Muscle layer of colon (tissue), 2 donors: ENCODE results near the gene CAPN5.

Experiments
- H3K27ac ChIP-seq: one replicate; pipeline ENCODE4 v1.7.0; 2013; ENCODE audit warnings: low read depth, mild to moderate bottlenecking, low read length, moderate library complexity
- H3K27me3 ChIP-seq, 2 donors: one replicate each; pipeline ENCODE4 v1.7.0; 2013; ENCODE audit warnings: low read length in 2 of 2, mild to moderate bottlenecking in 2 of 2; ENCODE audit not compliant: insufficient read depth in 2 of 2, control insufficient read depth in 1 of 2
- H3K36me3 ChIP-seq: one replicate; pipeline ENCODE4 v1.7.0; 2013; ENCODE audit warnings: mild to moderate bottlenecking, low read length; ENCODE audit not compliant: insufficient read depth
- H3K4me1 ChIP-seq: one replicate; pipeline ENCODE4 v1.7.0; 2013; ENCODE audit warnings: mild to moderate bottlenecking, low read length; ENCODE audit not compliant: insufficient read depth
- H3K4me3 ChIP-seq, 2 donors: one replicate each; pipeline ENCODE4 v1.7.0; 2013; ENCODE audit warnings: low read length in 2 of 2, low read depth in 1 of 2, mild to moderate bottlenecking in 1 of 2, moderate library complexity in 1 of 2
- H3K9ac ChIP-seq: one replicate; pipeline ENCODE4 v1.7.0; 2013; ENCODE audit warnings: low read length
- H3K9me3 ChIP-seq: one replicate; pipeline ENCODE4 v1.7.0; 2013; ENCODE audit warnings: mild to moderate bottlenecking, low read length
- donor health status: abdominal sarcoma.
- donor health status: Adenocarcinoma of cecum.

The CAPN5 gene

DNA sequence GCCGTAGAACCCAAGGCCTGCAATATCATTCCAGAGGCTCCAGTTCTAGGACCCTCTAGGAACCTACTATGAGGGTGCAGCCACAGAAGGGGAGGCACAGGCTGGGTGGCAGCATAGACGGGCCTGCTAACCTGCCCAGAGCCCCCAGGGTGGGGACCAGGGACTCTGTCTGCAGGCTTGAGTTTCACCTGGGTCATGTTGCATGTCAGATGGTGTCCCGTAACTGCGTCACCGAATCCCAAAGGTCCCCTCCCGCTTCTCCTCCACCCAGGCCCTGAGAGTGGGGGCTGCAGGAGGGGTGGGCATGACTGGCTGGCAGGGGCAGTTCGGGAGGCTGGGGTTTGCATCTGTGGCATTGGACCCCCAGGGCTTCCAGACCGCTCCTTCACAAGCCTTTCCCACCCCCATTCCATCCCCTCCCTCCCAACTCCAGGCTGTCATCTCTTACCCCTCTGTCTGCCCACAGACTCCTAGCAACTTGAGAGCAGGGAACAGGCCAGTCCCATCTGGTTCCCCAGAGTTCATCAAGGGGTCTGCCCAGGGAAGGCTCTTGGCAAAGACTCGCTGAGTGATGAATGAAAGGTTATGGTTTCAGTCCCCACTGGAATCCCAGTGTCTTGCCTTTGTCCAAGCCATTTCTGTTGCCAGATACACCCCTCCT, 77.6 kb downstream of the CAPN5 start:
- Histone ChIP-seq H3K27me3 (peaks cover 0 to 5% of the 10 kb centered on the region in 2 donors), H3K4me3 (no peak overlapping the region), H3K4me1 (no peaks in the 10 kb centered on the region), H3K27ac (no peak overlapping the region), H3K9me3 (no peaks in the 10 kb centered on the region), H3K36me3 (no peaks in the 10 kb centered on the region), H3K9ac (no peak overlapping the region)

DNA sequence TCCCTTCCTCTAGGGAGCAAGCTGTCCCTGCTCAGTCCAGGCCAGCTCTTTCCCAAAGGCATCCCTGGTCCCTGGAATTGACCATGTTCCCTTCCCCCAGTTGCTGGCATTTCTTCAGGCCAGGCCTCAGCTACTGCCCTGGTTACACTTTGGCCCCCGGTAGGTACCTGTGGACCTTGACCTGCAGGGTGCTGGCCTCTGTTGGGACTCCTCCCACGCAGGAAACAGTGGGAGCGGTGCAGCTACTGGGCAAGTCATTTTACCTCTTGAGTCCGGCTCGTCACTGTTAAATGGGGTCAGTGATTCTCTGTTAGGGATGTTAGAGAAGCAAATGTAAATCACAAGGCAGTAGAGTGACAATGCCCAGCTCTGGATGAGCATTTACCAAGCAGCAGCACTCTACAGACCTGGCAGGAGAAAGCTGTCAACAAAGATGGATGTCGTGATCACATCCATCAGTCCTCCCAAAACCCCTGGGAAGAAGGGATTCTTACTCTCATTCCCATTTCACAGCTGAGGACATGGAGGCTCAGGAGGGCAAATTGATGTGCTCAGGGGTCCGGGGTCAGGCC, 78.2 kb downstream of the CAPN5 start:
- peaks cover 0 to 5% of the 10 kb centered on the region in 2 donors for H3K27me3 ChIP-seq
- no peaks in the 10 kb centered on the region for H3K4me1 ChIP-seq
- H3K9ac ChIP-seq, result no peak overlapping the region
- no peak overlapping the region for H3K4me3 ChIP-seq
- H3K27ac ChIP-seq, result no peak overlapping the region
- no peaks in the 10 kb centered on the region for H3K36me3 ChIP-seq
- no peaks in the 10 kb centered on the region for H3K9me3 ChIP-seq

DNA sequence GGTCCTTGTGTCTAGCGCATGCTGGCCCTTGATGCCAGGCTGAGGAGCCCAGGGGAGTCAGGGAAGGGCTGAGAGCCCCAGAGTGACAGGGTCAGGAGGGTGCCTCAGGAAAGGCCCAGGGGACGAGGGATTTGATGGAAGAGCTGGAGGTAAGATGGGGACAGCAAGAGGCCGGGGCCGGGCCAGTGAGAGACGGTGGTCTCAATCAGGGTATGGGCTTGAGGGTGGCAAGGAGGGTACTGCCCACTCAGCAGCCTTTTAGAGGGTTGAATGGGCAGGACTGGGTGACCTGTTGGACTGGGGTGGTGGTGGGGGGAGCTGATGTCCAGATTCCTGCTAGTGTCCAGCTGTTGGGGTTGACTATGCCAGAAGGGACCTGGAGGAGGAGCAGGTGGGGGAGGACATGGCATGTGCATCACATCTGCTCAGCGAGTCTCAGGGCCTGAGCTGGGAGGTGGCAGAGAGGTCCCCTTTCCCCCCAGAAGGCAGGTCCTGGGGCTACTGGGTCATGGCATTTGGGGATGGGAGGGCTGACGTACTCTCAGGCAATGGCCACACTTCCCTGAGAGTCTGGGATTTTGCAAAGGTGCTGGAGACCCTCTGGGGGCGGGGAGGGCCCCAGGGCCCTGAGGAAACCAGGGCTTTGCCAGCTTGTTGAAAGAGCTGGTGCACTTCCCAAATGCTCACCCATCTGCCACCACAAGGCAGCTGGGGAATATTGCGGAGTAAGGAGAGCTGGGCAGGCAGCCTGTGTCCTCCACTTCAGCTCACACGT, 79.7 kb downstream of the CAPN5 start:
- Histone ChIP-seq H3K4me3 (no peak overlapping the region), H3K9ac (no peak overlapping the region), H3K27me3 (peaks cover 0 to 5% of the 10 kb centered on the region in 2 donors), H3K9me3 (no peaks in the 10 kb centered on the region), H3K4me1 (no peaks in the 10 kb centered on the region), H3K27ac (no peak overlapping the region), H3K36me3 (no peaks in the 10 kb centered on the region)

DNA sequence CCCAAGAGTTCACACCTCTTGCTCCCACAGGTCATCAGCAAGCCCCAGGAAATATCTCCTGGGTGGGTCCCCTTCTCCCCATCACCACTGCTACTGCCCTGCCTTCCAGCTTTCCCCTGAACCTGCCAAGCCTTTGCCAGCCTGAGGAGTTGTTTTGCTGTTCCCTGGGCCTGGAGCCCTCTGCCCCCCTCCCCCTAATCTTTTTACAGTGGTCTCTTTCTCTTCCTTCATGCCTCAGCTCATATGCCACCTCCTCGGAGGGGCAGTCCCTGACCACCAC, 80.2 kb downstream of the CAPN5 start:
- no peaks in the 10 kb centered on the region for H3K9me3 ChIP-seq
- H3K4me3 ChIP-seq, result no peak overlapping the region
- H3K27me3 ChIP-seq, result peaks cover 0 to 5% of the 10 kb centered on the region in 2 donors
- no peaks in the 10 kb centered on the region for H3K36me3 ChIP-seq
- H3K4me1 ChIP-seq, result no peaks in the 10 kb centered on the region
- H3K9ac ChIP-seq, result no peak overlapping the region
- no peak overlapping the region for H3K27ac ChIP-seq

DNA sequence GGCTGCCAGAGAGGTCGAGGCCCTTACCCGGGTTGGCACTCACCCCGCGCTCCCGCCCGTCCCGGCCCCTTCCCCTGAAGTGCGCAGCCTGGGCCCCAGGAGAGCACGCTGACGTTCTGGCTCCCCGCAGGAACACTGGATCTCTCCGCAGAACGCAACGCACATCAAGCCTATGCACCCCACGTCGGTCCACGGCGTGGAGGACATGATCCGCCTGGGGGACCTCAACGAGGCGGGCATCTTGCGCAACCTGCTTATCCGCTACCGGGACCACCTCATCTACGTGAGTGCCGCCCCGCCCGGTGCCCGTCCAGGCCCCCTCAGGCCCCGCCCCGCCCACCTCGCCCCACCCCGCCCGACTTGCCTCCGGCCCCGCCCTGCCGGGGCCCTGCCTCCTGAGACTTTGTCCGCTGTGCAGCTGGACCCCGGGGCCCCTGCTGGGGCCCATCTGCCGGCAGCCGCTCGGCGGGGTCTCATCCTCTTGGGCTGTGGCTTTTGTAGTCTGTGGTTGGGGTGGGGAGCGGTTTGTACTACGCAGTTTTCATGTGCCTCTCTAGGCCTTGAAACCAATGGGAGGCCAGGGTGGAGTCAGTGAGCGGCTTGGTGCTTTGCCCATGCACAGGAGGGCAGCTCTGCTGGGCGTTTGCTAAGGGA, 81.0 kb downstream of the CAPN5 start:
- no peaks in the 10 kb centered on the region for H3K9me3 ChIP-seq
- no peaks in the 10 kb centered on the region for H3K4me1 ChIP-seq
- H3K9ac ChIP-seq, result no peak overlapping the region
- peaks cover 0 to 5% of the 10 kb centered on the region in 2 donors for H3K27me3 ChIP-seq
- no peak overlapping the region for H3K4me3 ChIP-seq
- H3K36me3 ChIP-seq, result no peaks in the 10 kb centered on the region
- H3K27ac ChIP-seq, result no peak overlapping the region

DNA sequence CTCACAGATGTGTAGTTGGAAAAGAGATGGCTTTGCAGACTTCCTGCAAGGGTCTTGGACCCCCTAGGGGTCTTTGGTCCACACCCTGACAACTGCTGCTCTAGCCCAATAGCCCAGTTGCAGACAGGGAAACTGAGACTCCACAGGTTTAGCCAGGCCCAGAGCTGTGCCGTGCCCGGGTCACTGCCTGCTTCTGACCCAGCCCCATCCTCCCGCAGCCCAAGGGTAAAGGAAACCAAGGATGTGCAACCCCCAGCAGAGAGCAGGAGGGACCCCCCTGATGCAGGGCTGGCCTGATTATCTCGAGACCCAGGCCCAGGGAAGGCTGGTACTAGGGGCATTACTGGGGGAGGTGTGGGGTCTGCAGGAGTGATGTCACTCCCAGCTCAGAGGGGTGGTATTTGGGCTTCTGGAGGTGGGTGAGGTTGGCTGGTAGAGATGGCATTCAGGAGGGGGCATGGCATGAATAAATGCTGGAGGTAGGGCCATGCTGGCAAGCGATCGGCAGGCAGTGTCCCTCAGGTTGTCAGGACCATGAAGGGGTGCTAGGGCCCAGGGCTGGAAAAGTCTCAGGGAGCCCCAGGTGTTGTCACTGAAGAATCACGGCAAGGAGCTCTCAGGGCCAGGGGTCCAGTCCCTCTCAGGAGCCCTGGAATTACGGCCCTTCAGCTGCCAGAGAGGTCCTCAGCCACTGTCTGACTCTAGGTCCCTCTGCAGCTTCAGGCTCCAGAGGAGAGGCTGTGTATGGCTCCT, 82.4 kb downstream of the CAPN5 start:
- H3K27me3 ChIP-seq, result peaks cover 0 to 5% of the 10 kb centered on the region in 2 donors
- H3K4me1 ChIP-seq, result peaks cover 5% of the 10 kb centered on the region
- no peak overlapping the region for H3K4me3 ChIP-seq
- no peak overlapping the region for H3K9ac ChIP-seq
- no peak overlapping the region for H3K27ac ChIP-seq
- no peaks in the 10 kb centered on the region for H3K36me3 ChIP-seq
- no peaks in the 10 kb centered on the region for H3K9me3 ChIP-seq

DNA sequence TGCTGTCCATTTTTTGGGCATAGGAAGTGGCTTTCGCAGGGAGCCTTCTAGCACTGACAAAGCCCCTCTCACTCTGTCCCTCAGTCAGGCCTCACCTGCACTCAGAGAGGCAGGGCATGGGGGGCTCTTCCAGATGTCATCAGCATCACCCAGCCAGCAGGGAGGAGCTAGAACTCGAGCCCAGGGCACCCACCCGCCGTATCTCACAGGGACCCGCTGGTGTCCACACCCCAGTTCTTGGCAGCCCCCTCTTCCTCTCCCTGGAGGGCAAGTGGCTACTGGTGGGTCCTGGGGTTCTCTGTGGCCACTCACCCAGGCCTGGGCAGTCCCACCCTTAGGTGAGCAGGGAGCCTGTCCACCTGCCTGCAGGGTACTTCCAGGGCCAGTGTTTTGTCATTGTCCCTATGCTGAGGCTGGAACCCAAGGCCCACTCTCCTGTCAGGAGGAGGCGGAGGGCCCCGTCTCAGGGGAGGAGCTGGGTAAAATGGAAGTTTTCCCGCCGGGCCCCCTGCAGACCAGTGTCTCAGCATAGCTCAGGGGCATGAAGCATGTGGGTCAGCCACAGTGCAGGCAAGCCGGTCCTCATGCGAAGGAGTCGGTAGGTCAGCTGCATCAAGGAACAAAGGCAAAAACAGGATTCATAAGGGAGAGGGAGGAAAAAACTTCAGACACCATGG, 83.1 kb downstream of the CAPN5 start:
- H3K9me3 ChIP-seq, result no peaks in the 10 kb centered on the region
- H3K27ac ChIP-seq, result no peak overlapping the region
- H3K9ac ChIP-seq, result no peak overlapping the region
- H3K27me3 ChIP-seq, result peaks cover 0 to 5% of the 10 kb centered on the region in 2 donors
- no peaks in the 10 kb centered on the region for H3K36me3 ChIP-seq
- H3K4me1 ChIP-seq, result peaks cover 11% of the 10 kb centered on the region
- no peak overlapping the region for H3K4me3 ChIP-seq

DNA sequence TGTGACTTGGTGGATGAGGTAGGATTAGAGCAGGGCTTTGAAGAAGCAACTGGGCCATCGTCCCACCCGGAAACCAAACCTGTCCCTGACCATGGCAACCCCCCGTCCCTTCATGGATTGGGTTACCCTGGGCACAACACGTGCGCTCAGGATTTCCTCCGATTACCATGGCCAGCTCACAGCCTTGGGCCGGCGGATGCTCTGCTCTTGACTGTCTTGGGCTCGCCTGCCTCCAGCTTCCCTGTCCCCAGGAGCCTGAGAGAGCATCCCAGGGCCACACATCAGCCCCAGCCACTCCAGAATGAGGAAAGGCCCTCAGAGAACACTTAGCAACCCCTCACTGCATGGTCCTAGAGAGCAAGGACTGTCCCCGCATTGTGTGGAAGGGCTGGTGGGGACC, 84.1 kb downstream of the CAPN5 start:
- no peaks in the 10 kb centered on the region for H3K9me3 ChIP-seq
- H3K4me3 ChIP-seq, result no peak overlapping the region
- H3K27ac ChIP-seq, result no peak overlapping the region
- no peaks in the 10 kb centered on the region for H3K36me3 ChIP-seq
- H3K9ac ChIP-seq, result no peak overlapping the region
- peaks cover 0 to 5% of the 10 kb centered on the region in 2 donors for H3K27me3 ChIP-seq
- peaks cover 11% of the 10 kb centered on the region for H3K4me1 ChIP-seq

DNA sequence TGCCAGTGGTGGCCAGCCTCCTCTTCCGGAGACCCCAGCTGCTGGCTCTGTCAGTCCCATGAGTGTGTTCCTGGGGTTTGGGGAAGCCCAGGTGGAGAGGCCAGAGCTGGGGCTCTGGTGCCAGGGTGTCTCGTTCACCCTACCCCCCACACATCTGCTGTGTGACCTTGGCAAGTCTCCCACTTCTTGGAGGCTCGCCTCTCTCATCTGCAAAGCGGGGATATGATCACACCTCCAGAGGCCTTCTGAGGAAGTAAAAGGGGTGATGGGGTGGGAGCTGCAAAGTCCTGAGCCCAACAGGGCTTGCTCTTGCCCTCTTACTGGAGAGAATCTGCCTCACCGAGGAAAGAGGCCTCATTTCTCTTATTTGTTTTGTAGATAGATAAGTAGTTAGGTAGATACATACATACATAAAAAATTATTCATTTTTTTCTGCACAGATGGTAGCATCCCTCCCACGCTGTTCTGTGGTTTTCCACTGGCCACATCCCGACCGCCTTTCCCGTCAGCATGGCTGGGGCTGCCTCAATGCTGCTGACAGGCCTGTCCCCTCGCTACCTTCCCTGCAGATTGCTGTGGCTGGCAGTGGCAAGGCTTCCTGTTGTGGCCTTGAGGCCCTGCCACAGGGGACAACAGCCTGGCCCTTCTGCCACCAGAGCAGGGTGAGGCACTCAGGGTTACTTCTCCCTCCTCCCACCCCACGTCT, 85.2 kb downstream of the CAPN5 start:
- no peak overlapping the region for H3K9ac ChIP-seq

DNA sequence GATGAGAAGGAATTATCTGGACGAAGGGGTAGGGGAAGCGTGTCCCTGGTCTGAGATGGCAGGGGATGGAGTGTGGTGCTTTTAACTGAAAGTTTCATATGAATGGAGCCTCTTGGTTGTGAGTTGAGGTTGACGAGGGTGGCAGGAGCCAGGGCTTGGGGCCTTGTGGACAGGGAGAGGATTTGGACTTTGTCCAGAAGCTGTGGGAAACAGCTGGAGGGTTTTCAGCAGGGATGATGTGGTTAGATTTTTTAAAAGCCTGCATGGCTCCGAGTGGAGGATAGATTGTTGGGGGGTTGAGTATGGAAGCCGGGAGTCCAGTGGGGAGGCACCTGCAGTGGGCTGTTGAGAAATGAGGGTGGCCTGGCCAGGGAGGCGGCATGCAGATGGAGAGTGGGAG, 86.1 kb downstream of the CAPN5 start:
- H3K4me3 ChIP-seq, result no peak overlapping the region
- H3K36me3 ChIP-seq, result no peaks in the 10 kb centered on the region
- H3K27me3 ChIP-seq, result no peaks in the 10 kb centered on the region
- H3K27ac ChIP-seq, result no peak overlapping the region
- no peak overlapping the region for H3K9ac ChIP-seq
- peaks cover 11% of the 10 kb centered on the region for H3K4me1 ChIP-seq
- H3K9me3 ChIP-seq, result no peaks in the 10 kb centered on the region

More for the DNA sequence above, 85.2 kb downstream of the CAPN5 start:
- Histone ChIP-seq H3K4me3 (no peak overlapping the region), H3K9me3 (no peaks in the 10 kb centered on the region), H3K27me3 (peaks cover 0 to 5% of the 10 kb centered on the region in 2 donors), H3K4me1 (peaks cover 11% of the 10 kb centered on the region), H3K36me3 (no peaks in the 10 kb centered on the region), H3K27ac (no peak overlapping the region)
